GM21723 (cell line): ENCODE measurements around the gene GABRA5.

Source experiments
- ATAC-seq: cut with Tn5 transposase; IDR thresholded peaks from one replicate; pipeline ENCODE4 v1.9.1; 2021; ENCODE audit warnings: mild to moderate bottlenecking, moderate library complexity; ENCODE audit not compliant: unreplicated experiment

The GABRA5 gene

DNA sequence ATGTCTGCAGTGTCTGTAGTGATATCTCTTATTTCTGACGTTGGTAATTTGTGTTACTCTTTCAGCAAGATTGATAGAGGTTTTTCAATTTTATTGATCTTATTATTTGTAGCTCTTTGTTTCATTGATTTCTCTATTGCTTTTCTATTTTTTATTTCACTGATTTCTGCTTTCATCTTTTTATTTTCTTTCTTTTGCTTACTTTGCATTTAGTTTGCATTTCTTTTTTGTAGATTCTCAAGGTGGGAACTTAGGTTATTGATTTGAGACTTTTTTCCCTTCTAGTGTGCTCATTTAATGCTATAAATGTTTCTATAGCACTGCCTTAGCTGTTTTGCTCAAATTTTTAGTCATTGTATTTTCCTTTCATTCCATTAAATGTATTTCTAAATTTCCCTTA is 54.6 kb downstream of the GABRA5 start:
- no peak for ATAC-seq

GRCh38 chr15:26926081-26926480 is 59.2 kb downstream of the GABRA5 start:
- ATAC-seq = no peak

DNA sequence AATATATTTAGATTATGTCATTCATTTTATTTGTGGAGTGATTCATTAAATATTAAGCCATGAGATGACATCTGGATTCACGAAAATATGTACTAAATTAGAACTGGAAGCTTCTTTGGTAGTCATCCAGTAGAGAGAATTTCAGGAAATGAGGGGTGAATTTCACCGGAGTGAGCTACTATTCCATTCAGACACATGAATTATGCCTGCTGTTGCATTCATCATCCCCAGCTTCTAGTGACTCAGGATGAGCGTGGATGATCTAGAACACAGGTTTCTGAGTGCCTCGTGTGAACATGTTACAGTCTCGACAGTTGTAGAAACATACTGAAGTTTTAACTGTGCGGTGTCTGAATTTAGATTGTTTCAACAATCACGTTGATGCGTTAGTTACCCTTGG is 61.2 kb downstream of the GABRA5 start:
- no peak for ATAC-seq

- no peak for ATAC-seq
Measured at GRCh38 chr15:26929588-26929987, 62.7 kb downstream of the GABRA5 start.

- no peak for ATAC-seq
Measured at GRCh38 chr15:26934848-26935247, 68.0 kb downstream of the GABRA5 start.

GRCh38 chr15:26935322-26935721 is 68.5 kb downstream of the GABRA5 start:
- ATAC-seq = no peak

- no peak for ATAC-seq
Measured at GRCh38 chr15:26936502-26936901, 69.6 kb downstream of the GABRA5 start.

GRCh38 chr15:26937134-26937533 is 70.3 kb downstream of the GABRA5 start:
- no peak for ATAC-seq

- ATAC-seq = no peak
Measured at GRCh38 chr15:26939398-26939797, 72.5 kb downstream of the GABRA5 start.

DNA sequence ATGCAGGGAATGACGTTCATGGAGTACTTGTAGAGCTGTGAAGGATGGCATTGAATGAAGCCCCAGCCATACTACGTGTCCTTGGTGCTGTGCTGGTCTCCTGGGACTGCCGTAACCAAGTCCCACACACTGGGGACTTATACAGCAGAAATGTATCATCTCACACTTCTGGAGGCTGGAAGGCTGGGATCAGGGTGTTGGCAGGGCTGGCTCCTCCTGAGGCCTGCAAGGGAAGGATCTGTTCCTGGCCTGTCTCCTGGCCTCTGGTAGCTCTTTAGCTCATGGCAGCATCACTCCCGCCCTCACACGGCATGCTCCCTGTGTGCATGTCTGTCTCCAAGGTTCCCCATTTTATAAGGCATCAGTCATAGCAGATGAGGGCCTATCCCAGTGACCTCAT is 74.6 kb downstream of the GABRA5 start:
- no peak for ATAC-seq

GRCh38 chr15:26943866-26944265 is 77.0 kb downstream of the GABRA5 start:
- no peak for ATAC-seq

GRCh38 chr15:26945046-26945445 is 78.2 kb downstream of the GABRA5 start:
- ATAC-seq = no peak

DNA sequence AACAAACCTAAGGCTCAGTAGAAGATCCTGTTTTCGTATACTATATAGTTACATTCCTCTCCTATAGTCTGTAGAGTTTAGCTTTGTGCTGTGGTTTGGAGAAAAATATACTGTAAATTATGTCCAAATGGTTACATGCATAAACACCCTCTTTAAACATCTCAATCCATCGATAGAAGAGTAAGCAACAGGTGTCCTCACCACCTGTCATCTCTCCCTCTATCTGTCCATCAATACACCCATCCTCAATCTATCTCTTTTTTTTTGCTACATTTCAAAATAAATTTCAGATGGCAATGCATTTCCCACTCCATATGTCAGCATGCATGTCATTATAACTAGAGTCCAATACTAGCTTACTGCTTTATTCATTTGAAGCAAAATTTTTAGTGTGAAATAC is 83.1 kb downstream of the GABRA5 start:
- no peak for ATAC-seq

GRCh38 chr15:26954403-26954802 is 87.5 kb downstream of the GABRA5 start:
- ATAC-seq = no peak

DNA sequence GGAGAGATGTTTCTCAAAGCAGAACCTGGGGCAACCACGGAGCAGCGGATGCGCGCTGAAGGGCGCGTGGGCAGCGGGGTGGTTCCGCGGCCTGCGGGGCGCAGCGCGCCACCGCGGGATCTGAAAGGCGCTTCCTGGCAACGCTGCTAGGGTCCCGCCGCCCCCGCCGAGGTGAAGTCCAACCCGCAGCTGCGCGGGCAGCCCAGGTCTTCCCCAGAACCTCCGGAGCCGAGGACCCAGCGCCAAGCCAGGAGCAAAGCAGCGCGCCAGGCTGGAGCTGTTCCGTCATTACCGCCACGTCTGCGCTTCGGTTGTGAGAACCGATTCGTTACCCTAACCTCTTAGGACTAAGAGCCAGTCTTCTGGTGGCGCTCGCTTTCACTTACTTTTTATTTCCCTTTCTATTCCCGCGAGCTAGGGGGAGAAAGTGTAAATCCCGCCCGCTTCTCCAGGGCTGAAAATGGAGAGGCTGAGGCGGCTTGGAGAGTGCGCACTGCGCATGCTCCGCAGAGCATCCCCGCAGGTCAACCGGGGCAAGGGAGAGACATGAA is 100.9 kb downstream of the GABRA5 start:
- no peak for ATAC-seq

DNA sequence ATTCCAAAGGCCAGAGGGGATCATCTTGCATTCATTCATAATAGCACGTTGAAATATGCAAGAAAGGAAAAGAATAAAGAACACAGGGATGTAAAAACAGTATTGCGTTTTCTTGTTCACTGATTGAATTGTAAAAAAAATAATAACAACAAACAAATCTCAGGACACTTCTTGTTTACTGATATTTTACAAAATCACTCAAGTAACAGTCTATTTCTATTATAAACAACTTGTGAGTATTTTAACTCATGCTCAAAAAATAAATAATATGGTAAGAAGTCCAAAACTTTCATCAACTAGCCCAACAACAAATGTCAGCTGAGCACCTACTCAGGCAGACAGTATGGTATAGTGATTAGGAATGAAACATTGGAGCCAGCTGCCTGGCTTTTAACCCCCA is 101.9 kb downstream of the GABRA5 start:
- ATAC-seq = no peak

DNA sequence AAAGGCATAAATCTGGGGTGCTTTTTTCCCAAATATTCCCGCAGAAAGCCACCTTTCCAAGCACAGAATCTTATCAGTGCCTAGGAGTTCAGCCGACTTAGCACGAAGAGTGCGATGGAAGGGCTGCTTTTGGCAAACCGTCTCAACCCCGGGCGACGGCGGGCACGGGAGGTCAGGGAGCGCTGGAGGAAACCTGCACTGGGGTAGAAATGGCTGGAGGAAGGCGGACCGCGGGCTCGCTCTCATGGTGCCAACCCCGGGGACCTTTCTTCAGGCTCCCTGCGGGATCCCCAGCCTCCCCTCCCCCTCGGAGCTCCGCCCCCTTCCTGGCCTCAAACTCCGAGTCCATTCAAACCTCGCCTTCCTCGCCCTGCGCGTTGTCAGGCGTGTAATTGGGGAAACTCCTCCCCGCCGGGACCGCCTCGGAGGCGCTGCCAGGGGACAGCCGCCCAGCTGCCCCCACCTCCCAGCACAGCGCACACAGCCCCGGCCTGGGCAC is 103.9 kb downstream of the GABRA5 start, which contains the start of gene GABRG3:
GABRG3 (plus strand) TSS at position 470 of the 499 bp plus-strand sequence.
- no peak for ATAC-seq

DNA sequence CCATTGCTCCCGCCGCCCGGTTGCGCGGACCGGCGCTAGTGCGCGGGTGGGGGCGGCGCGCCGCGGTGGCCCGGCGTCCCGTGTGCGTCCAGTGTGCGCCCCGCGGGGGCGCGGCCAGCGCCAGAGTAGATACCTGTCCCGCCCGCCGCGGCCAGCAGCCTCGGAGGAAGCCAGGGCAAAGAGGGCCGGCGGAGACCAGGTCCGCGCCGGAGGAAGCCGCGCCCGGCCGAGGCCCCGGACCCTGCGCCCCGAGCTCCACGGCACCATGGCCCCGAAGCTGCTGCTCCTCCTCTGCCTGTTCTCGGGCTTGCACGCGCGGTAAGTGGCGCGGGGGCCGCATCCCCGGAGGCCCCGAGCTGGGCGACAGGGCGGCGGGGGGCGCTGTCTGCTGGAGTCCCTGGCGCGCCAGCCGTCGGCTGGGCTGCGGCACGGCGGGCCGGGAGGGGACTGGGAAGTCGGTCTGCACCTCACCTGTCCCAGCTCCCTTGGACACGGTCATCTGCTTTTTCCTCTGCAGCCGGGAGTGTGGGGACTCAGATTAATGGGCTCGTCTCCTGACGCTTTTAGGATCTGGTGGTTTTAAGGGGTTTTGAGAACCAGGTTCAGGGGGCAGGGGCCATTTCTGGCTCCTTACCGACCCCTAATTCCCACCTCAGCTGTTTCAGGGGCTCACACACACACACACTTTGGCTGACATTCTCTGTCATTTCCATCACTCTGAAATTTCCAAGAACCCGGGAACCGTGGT is 104.6 kb downstream of the GABRA5 start:
- no peak for ATAC-seq

DNA sequence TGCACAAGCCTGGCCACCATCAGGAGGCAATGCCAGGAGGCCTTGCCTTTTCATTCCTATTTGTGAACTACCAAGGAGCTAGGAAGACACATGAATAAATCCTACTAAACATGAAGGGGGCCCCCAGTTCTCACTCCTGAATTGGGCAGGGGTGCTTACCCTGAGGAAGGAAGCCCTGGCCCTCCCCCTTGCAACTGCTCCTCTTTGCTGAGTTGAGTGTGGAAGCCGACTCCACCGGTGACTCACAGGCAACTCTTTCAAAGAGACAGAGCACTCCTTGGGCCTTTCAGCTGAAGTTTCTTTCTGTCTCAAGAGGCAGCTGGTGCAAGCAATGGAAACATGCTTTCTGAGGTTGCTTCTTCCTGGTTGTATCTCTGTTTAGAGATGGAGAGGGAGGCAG is 105.8 kb downstream of the GABRA5 start:
- no peak for ATAC-seq

DNA sequence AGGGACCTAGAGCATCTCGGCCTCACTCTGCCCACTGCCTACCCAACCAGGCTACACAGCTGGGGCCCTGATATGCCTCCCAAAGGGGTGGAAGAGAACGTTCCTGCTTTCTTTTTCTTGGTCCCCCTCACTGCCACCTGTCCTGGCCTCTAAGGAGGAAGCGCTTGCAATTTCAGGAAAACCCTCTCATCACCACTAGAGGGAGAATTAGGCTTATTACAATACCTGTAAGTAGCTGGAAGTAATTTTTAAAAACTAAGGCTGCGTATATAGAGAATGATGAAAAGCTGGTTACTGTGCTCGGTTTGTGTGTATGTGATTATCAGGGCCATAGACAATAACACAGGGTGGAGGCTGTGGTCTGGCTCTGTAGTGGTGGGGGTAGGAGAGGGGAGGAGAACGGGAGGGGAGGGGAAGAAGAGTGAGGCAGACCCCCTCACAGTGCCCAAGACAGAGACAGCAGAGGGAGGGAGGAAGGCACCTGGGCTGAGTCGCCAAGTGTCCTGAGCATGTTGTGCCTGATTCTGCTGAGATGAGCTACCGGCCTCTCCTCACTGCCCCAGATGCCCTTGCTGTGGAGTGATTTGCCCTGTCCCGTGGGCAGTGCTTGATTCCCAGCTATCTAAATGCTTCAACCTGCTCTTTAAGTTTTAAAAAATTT is 107.4 kb downstream of the GABRA5 start:
- ATAC-seq = no peak

DNA sequence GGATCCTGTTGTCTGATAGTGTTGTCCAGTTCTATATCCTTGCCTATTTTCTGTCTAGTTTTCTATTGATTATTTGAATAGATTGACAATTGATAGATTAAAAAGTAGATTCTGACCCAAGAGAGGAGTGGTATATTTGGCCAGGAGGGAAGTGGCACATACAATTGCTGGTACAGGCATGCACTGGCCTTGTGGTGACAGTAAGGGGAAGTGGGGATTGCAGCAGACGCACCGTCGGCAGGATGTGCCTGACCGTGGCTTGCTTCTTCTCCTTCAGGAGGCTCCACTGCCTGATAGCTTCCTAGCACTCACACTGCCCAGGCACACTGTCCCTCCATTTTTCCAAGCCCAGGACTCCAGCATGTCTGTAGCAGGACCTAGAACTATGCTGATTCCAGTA is 114.6 kb downstream of the GABRA5 start:
- ATAC-seq = no peak

GRCh38 chr15:26983822-26984221 is 117.0 kb downstream of the GABRA5 start:
- ATAC-seq = no peak
